Inferior parietal cortex (tissue), 1 donor: ENCODE results near the gene SOHLH2.

Experiments used
- DNase-seq: peaks from one replicate; pipeline ENCODE4 v3.0.0-alpha.2; 2016; ENCODE audit errors: extremely low spot score

The SOHLH2 gene

GRCh38 chr13:36214163-36214921 lies at the start of gene SOHLH2:
SOHLH2 (minus strand) TSS chr13:36214556; CDS start chr13:36214526, 30 bp downstream.
- DNase-seq: no peak

- no peak for DNase-seq
Observed at GRCh38 chr13:36261976-36262375, 47.6 kb upstream of the SOHLH2 start.

GRCh38 chr13:36261011-36261410 lies 46.7 kb upstream of the SOHLH2 start:
- DNase-seq: no peak

GRCh38 chr13:36259361-36260137 lies 45.2 kb upstream of the SOHLH2 start:
- DNase-seq: no peak

- no peak for DNase-seq
Observed at GRCh38 chr13:36258831-36259230, 44.5 kb upstream of the SOHLH2 start.

- no peak for DNase-seq
Observed at GRCh38 chr13:36251526-36251925, 37.2 kb upstream of the SOHLH2 start.

- DNase-seq: no peak
Observed at GRCh38 chr13:36251017-36251416, 36.7 kb upstream of the SOHLH2 start.

GRCh38 chr13:36248700-36249099 lies 34.3 kb upstream of the SOHLH2 start:
- no peak for DNase-seq

- no peak for DNase-seq
Observed at GRCh38 chr13:36244990-36245389, 30.6 kb upstream of the SOHLH2 start.

GRCh38 chr13:36244073-36244472 lies 29.7 kb upstream of the SOHLH2 start:
- DNase-seq: no peak

- DNase-seq: no peak
Observed at GRCh38 chr13:36242761-36243160, 28.4 kb upstream of the SOHLH2 start.

GRCh38 chr13:36231236-36231635 lies 16.9 kb upstream of the SOHLH2 start:
- no peak for DNase-seq

GRCh38 chr13:36224730-36225129 lies 10.4 kb upstream of the SOHLH2 start:
- no peak for DNase-seq

GRCh38 chr13:36219883-36220282 lies 5.5 kb upstream of the SOHLH2 start:
- no peak for DNase-seq

- DNase-seq: no peak
Observed at GRCh38 chr13:36217456-36217855, 3.1 kb upstream of the SOHLH2 start.

GRCh38 chr13:36212789-36213188 lies 1.6 kb downstream of the SOHLH2 start:
- no peak for DNase-seq

GRCh38 chr13:36211567-36211966 lies 2.8 kb downstream of the SOHLH2 start:
- DNase-seq: no peak

- no peak for DNase-seq
Observed at GRCh38 chr13:36210738-36211137, 3.6 kb downstream of the SOHLH2 start.

- no peak for DNase-seq
Observed at GRCh38 chr13:36207672-36208071, 6.7 kb downstream of the SOHLH2 start.

- DNase-seq: no peak
Observed at GRCh38 chr13:36193151-36193855, 21.1 kb downstream of the SOHLH2 start.

GRCh38 chr13:36192166-36192565 lies 22.2 kb downstream of the SOHLH2 start:
- no peak for DNase-seq

GRCh38 chr13:36190771-36191170 lies 23.6 kb downstream of the SOHLH2 start:
- no peak for DNase-seq

- DNase-seq: no peak
Observed at GRCh38 chr13:36188441-36188840, 25.9 kb downstream of the SOHLH2 start.
